ENCODE data around the gene UBE2C. TPM values are rescaled to one million over a fixed set of nuclear protein-coding genes. Genes with fewer than 3 reads are reported as not detected.

The UBE2C gene
- total and polyA plus RNA-seq, 2 of the 8 experiments (the other 6 are each of a cell fraction or from before 2014, with no cell fraction given) = 243 to 326 TPM

- Histone ChIP-seq H3K79me1 (ENCODE audit: low read depth, low read length) (no peaks in the 10 kb centered on the region; the same call in 1 of the 2 replicates), H3K23me2 (ENCODE audit: low read depth, low read length) (peaks cover 8% of the 10 kb centered on the region; the same call in 1 of the 2 replicates), H3K23ac (ENCODE audit: insufficient read length) (no peak overlapping the region), H3K27me3 (replicated peaks in 1 of 4; ENCODE audit: control insufficient read depth in 3 of 4, extremely low read depth in 1 of 4, insufficient read depth in 3 of 4, low read length in 3 of 4) (no peaks in the 10 kb centered on the region), H2AK5ac (ENCODE audit: low read depth, low read length) (no peak overlapping the region), H4K5ac (ENCODE audit: insufficient read length, low read depth, low read length) (peak overlapping the region; percentile 49), H3K36me3 (ENCODE audit: control insufficient read depth in 2 of 4, insufficient read depth in 4 of 4, low read length in 3 of 4) (peaks cover 0 to 6% (median 0%) of the 10 kb centered on the region in 4 experiments; a peak in 2 of 8 replicates), H2BK12ac (ENCODE audit: low read depth, low read length) (no peak overlapping the region), H3K56ac (replicated peaks; ENCODE audit: insufficient read length, low read depth, low read length) (peak overlapping the region; percentile 21), H4K8ac (ENCODE audit: extremely low read depth, insufficient read depth, low read length) (no peak overlapping the region), H3K79me2 (ENCODE audit: control insufficient read depth in 1 of 2, insufficient read depth in 2 of 2, low read length in 2 of 2) (peaks cover 0 to 19% of the 10 kb centered on the region in 2 experiments; a peak in 2 of 4 replicates), H2BK15ac (ENCODE audit: low read length) (no peak overlapping the region), H2BK120ac (replicated peaks; ENCODE audit: low read depth, low read length) (no peak overlapping the region), H3K27ac (ENCODE audit: low read depth, low read length) (no peak overlapping the region), H2AFZ (ENCODE audit: low read length) (peak overlapping the region; percentile 54), H3K9me3 (ENCODE audit: insufficient read depth in 2 of 2, low read depth in 1 of 2, low read length in 1 of 2) (no peaks in the 10 kb centered on the region), H3K18ac (ENCODE audit: extremely low read depth, low read length) (peak overlapping the region; percentile 78), H3K9ac (replicated peaks in 1 of 4; ENCODE audit: extremely low read depth in 1 of 4, low read depth in 3 of 4, low read length in 3 of 4) (0 out of 7 replicates have a peak overlapping the region, but pooled peaks of 1 of the 4 experiments have one; percentile 10), H2BK20ac (ENCODE audit: low read length) (no peak overlapping the region), H3K4ac (replicated peaks; ENCODE audit: insufficient read length, low read depth, low read length) (no peak overlapping the region), H4K20me1 (replicated peaks in 1 of 2; ENCODE audit: control insufficient read depth in 1 of 2, insufficient read depth in 2 of 2, low read length in 2 of 2) (no peaks in the 10 kb centered on the region), H4K91ac (replicated peaks; ENCODE audit: insufficient read length, low read length) (peak overlapping the region; percentile 22), H2BK5ac (ENCODE audit: low read depth, low read length) (peak overlapping the region; percentile 89; the same call in 1 of the 2 replicates), H3K4me2 (ENCODE audit: insufficient read depth in 1 of 2, low read depth in 2 of 2, low read length in 2 of 2) (peak overlapping the region; percentile 74 to 88), H3K14ac (ENCODE audit: insufficient read length) (no peak overlapping the region), H3K4me3 (ENCODE audit: extremely low read depth in 1 of 4, insufficient read depth in 2 of 4, low read depth in 3 of 4, low read length in 4 of 4) (peak overlapping the region; percentile 41 to 94 (median 77); a peak in 7 of 8 replicates), H3K4me1 (replicated peaks in 1 of 4; ENCODE audit: control insufficient read depth in 3 of 4, insufficient read depth in 4 of 4, low read length in 3 of 4) (peaks cover 10 to 15% (median 13%) of the 10 kb centered on the region in 4 experiments)
- no peak for FAIRE-seq
- CTCF ChIA-PET (ENCODE audit: partially characterized antibody) = interaction anchor here (1.0 to 1.4 kb wide), 3 partner anchors 11 to 36 kb away, joined by 3 to 4 read pairs (median 4); no protein-coding TSS in a partner anchor
- TF ChIP-seq BRCA1 (IDR thresholded peaks at IDR 0.05; ENCODE audit: low read depth, low read length) (no peak), SAP30 (IDR thresholded peaks at IDR 0.05; ENCODE audit: insufficient read depth, insufficient replicate concordance, low read length) (peak; percentile 3), RNF2 (IDR thresholded peaks at IDR 0.05; ENCODE audit: borderline replicate concordance, low read depth, low read length, missing control alignments, poor library complexity, severe bottlenecking) (no peak), E2F6 (IDR thresholded peaks at IDR 0.05) (peak; percentile 20; the same call in 1 of the 2 replicates), KDM1A (IDR thresholded peaks at IDR 0.05; ENCODE audit: borderline replicate concordance, low read length) (0 out of 2 replicates have a peak, but pooled peaks have one; percentile 32)
- POLR2A ChIA-PET (ENCODE audit: partially characterized antibody) = interaction anchor here (1.0 to 9.9 kb wide), 13 partner anchors 9 to 231 kb away, joined by 3 to 178 read pairs (median 7); partner anchors contain the start of genes NEURL2, PCIF1, SNX21 and ZSWIM1
- DNase-seq (ENCODE audit: low read depth in 1 of 2, low spot score in 2 of 2) = no peak
- 3% methylated on average over 8 of the region's 13 CpGs; no CpG with 5 or more reads in 1 of the 2 experiments for WGBS, 2 experiments (ENCODE audit: extremely low coverage in 1 of 2, insufficient coverage in 1 of 2, insufficient read length in 1 of 2, insufficient replicate concordance in 2 of 2, low coverage in 1 of 2, low lambda C conversion rate in 2 of 2, missing lambda C conversion rate in 1 of 2)
These were observed 45.4 kb downstream of the UBE2C start for GRCh38 chr20:45857882-45858216.

Measured in H1 (cell line).